HG03521 (cell line): Measurements from ENCODE around the gene CIAO3.
"Not testable (repeated sequence)": the region's sequence is repeated elsewhere in the genome, so short reads cannot be mapped to it uniquely, and the experiment has no call there.

Experiments
- ATAC-seq: cut with Tn5 transposase; IDR thresholded peaks from one replicate; pipeline ENCODE4 v1.9.1; 2021; ENCODE audit warnings: mild to moderate bottlenecking, moderate library complexity; ENCODE audit not compliant: unreplicated experiment

Gene CIAO3

GRCh38 chr16:694863-695354, 45.9 kb downstream of the CIAO3 start:
- no peak for ATAC-seq

DNA sequence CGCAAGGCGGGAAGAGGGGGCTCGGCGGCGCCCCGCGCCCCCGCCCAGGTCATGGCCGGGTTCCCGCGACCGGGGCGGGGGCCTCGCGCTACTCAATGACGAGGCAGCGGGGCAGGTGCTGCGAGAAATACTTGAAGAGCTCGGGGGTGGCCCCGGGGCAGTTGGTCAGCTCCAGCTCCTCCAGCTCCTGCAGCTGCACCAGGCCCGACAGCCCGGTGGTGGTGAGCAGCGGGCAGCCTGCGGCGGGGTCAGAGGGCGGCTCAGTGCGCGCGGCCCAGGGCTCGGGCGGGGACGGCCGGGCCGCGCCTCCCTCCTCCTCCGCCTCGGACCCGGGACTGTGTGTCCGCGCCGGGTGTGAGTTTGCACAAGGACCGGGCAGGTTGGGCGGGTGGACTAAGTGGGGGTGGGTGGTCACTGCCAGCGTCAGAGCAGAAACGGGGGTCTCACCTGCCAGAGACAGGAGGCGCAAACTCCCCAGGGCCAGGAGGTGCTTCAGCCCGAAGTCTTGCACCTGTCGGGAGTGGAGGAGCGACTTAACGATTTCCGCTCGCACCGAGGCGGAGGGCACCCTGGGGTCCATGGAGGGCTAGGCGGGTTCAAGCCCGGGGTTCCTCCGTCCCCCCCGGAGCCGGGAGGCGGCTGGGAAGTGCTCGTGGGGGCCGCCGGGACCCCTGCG, 46.5 kb downstream of the CIAO3 start:
- ATAC-seq = no peak

- no peak for ATAC-seq
Observed at GRCh38 chr16:693766-694165, 47.0 kb downstream of the CIAO3 start.

DNA sequence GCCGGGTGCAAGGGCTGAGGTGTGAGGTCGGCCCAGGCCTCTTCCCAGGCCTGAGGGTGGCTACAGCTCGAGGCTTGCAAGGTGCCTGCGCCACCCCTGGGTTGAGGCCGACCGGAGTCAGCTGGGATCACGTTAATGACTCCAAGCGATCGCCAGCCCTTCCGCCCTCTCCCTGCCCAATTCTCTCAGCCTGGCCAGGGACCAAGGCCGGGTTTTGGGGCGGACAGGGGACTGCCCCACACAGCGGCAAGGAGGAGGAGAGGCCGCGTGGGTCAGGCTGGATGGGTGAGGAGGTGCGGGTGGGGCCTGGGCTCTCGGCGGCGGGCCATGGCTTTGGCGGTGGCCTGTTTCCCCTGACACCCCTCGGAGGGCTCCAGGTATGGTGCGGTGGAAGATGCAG, 47.4 kb downstream of the CIAO3 start:
- no peak for ATAC-seq

DNA sequence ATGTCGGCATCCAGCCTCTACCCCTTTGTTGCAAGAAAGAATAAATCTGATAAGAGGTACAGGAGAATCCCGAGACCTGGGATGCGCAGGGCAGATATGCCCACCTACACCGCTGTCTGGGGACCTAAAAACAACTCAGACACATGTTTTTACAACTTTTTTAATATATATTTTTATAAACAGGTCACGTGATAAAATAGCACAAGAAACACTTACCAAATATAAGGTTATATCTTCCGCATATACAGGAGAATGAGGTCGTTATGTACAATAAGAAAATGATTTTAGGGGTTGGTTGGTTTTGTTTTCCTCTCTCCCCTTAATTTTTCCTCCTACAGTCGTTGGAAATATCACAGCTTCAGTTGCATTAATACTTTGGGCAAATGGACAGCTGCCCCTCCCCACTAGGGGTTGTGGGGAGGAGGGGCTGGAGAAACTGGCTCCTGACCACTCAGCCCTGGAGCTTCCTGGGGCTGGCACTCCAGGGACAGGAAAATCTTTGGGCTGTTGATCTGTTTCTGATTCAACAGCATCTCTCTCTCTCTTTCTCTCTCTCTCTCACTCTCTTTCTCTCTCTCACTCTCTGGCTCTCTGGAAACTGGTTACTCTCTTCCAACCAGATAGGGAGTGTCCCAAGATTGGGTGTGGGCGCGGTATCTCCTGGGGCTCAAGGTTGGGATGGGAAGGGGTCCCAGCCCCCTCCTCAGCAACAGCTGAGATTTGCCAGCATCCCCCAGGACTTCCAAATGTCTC, 48.3 kb downstream of the CIAO3 start:
- ATAC-seq = no peak

DNA sequence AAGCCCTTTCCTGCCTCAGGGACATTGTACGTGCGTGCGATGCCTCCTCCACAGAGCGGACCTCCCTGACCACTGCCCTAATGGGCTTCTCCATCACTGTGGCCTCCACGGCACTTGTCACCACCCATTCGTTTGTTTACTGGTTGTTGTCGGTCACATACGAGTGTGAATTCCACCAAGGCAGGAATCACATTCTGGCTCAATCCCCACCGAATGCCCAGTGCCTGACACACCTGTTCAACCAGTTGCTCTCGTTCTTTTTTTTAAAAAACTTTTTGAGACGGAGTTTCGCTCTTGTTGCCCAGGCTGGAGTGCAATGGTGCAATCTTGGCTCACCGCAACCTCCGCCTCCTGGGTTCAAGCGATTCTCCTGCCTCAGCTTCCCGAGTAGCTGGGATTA, 49.6 kb downstream of the CIAO3 start:
- not testable (repeated sequence) for ATAC-seq

- ATAC-seq = no peak
Observed at GRCh38 chr16:689175-689897, 51.5 kb downstream of the CIAO3 start.

GRCh38 chr16:687499-687898, 53.3 kb downstream of the CIAO3 start:
- no peak for ATAC-seq

- ATAC-seq = no peak
Observed at GRCh38 chr16:686459-687260, 54.1 kb downstream of the CIAO3 start.

DNA sequence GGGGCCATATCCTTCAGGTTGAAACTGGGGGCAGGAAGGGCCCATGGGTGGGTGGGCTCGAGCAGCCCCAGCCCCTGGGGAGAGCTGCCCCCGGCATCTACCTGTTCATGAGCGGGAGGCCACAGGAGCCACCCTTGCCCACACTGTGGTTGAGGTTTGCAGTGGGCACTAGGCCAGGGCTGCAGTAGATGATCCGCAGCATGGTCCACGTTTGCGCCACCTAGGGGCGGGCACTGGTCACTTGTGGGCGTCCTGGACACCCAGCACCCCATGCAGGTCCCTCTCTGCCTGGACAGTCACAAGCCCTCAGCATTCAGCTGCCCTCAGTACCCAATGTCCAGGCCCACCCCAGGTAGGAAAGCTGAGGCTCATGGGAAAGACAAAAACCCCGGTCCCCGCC, 54.8 kb downstream of the CIAO3 start:
- ATAC-seq = no peak

DNA sequence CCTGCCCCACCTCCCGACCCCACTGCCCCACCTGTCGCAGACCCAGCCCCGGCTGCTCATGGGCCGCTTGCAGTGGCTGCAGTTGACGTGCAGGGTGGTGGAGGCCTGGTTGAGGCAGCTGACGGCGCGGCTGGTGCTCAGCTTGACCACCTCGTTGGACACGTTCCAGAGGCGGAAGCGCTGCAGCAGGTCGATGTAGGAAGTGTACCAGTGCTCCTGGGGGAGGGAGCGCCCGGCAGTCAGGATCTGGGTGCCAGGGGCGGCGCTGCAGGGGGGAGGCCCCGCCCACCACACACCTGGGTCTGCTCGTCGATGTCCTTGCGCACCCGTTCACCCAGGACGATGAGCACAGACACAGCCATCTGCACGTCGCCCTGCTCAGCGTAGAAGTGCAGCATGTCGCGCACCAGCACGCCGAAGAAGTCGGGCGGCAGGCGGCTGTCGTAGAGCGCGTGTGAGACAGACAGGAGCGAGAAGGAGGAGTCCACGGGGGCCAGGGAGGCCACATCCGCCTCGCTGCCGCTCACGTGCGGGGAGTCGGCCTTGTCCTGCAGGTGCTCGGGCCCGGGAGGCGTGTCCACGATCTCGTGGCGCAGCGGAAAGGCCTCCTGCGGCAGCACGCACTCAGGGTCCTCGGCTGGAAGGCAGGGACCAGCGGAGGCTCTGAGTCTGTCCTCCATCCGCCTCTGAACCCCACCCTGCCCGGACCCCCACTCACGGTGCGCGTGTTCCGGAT, 55.7 kb downstream of the CIAO3 start:
- no peak for ATAC-seq

DNA sequence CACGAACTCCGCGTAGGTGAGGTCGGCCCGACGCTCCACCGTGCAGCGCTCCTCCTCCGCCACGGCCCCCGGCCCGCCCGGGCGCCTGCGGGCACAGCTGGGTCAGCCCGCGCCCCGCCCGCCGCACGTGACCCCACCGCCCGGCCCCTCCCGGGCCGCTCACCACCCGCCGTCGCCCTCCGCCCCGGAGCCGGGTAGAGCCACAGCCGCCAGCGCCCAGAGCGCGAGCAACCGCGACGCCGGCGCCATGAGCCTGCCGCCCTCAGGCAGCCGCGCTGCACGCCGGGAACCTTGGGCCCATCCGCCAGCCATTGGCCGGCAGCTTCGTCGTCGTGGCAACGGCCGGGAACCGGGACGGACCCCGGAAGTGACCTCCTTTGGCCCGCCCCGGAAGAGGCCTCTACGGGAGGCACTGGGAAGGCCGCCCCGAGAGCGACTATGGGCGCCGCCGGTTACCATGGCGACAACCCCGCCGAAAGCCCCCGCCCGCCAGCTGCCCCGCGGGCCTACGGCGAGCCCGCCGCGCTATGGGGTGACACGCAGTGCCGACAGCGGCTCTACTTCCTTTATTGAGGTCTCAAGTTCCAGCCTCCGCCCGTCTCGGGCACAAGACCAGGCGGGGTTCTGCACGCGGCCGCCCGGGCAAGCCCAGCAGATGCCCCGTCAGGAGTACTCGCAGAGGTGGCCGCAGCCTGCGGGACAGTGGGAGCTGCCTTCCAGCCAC, 56.6 kb downstream of the CIAO3 start, which contains the start of gene JMJD8:
JMJD8 (minus strand) TSS at position 264 of the 724 bp plus-strand sequence; CDS start at position 249, 15 bp downstream.
- ATAC-seq = peak; percentile 63

- no peak for ATAC-seq
Observed at GRCh38 chr16:683396-684070, 57.3 kb downstream of the CIAO3 start.

DNA sequence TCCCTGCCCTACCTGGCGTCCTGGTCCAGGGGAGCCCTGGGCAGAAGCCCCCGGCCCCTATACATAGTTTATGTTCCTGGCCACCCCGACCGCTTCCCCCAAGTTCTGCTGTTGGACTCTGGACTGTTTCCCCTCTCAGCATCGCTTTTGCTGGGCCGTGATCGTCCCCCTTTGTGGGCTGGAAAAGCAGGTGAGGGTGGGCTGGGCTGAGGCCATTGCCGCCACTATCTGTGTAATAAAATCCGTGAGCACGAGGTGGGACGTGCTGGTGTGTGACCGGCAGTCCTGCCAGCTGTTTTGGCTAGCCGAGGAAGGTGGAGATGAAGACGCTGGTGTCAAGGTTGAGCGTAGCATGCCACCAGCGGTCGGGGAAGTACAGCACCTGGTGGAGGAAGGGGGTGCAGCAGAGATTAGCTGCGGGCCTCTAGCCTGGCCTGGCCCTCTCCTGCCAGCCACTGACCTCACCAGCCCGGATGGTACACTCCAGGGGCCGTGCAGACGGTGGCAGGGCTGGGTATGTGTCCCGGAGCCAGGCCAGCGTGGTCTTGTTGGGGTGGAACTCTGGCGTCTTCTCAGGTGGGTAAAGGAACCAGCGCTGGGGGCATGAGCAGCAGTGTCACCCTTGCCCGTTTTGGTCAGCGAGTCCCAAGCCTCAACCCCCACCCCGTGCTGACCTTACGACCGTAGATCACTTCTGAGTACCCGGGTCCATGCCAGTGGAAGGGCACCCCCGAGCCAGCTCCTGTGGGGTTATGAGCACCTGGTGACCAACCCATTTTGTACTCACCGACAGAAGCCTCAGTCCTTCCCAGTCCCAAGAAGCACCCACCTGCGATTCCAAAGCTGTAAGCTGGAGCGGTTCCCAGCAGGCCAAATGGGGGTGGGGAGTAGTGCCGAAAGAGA, 58.1 kb downstream of the CIAO3 start:
- ATAC-seq = no peak

DNA sequence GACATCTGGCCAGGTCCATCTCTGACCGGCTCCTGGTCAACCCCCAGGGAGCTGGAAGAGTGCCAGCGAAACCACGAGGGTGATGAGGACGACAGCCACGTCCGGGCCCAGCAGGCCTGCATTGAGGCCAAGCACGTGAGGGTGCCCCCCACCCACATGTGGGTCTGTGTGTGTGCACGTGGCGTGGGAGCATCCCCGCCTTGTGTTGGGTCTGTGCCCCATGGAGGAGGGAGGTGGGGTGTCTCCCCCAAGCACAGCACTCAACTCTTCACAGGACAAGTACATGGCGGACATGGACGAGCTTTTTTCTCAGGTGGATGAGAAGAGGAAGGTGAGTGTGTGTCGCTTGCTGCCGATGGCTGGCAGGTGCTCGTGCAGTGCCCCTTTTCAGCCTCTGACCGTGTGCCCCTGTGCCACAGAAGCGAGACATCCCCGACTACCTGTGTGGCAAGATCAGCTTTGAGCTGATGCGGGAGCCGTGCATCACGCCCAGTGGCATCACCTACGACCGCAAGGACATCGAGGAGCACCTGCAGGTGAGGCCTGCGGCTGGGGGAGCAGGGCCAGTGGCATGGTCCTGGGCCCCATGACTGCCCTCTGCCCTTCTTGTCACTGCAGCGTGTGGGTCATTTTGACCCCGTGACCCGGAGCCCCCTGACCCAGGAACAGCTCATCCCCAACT, 58.9 kb downstream of the CIAO3 start:
- no peak for ATAC-seq

DNA sequence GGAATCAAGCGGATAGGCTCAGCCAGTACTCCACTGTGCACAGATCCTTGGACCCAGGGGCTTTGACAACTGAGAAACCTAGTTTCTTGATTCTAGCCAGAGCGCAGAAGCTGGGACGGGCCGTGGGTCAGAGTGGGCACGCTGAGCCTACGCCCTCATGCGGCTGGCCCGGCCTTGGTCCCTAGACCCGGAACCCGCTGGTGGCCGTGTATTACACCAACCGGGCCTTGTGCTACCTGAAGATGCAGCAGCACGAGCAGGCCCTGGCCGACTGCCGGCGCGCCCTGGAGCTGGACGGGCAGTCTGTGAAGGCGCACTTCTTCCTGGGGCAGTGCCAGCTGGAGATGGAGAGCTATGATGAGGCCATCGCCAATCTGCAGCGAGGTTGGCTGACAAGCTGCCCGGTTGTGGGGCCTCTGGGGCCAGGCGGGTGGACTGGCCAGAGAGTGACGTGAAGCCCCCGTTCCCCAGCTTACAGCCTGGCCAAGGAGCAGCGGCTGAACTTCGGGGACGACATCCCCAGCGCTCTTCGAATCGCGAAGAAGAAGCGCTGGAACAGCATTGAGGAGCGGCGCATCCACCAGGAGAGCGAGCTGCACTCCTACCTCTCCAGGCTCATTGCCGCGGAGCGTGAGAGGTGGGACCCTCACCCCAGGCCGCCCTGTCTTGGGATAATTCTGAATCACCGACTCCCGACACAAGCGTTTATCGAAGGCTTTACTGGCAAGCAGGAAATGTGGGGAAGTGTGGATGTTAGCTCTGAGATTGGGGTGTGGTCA, 59.6 kb downstream of the CIAO3 start:
- no peak for ATAC-seq

DNA sequence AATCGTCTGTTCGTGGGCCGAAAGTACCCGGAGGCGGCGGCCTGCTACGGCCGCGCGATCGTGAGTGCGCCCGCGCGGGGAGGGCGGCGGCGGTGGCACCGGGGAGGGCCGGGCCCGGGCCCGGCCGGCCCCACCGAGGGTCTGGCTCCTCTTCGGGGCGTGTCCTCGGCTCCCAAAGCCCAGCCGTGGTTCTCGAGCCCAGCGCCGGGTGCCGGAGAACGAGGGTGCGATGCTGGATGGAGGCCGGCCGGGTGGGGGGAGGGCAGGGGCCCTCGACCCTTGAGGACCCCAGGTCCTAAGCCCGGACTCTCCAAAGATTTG, 60.2 kb downstream of the CIAO3 start:
- no peak for ATAC-seq
